ENCODE data around the gene UVRAG.

UVRAG gene

DNA sequence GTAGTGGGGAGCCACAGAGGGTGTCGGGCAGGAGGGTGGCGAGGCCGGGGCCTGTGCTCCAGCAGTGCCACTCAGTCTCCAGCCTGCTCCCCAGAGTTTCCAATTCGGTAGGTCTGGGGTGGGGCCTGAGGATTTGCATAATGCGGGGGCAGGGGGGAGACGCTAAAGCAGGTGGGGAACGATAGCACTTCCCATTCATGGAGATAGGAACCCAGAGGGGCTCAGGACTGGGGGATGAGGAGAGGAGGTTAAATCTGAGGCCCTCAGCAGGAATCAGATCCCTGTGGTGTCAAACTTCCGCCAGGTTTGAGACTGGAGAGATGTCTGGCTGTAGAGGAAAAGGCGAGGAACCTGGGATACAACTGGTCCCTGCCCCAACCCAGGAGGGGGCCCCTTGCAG is 361.5 kb downstream of the UVRAG start:
- in situ Hi-C loops (cut with MboI; ENCODE audit: low sequenced_read_pairs): no loop called here
- DNase-seq (ENCODE audit: low spot score in 2 of 2): no peak
- Histone ChIP-seq H3K4me1 (no peaks in the 10 kb centered on the region), H3K9me3 (no peaks in the 10 kb centered on the region), H3K27me3 (ENCODE audit: low read depth) (no peaks in the 10 kb centered on the region), H3K4me3 (no peak overlapping the region), H3K36me3 (replicated peaks) (no peaks in the 10 kb centered on the region)

DNA sequence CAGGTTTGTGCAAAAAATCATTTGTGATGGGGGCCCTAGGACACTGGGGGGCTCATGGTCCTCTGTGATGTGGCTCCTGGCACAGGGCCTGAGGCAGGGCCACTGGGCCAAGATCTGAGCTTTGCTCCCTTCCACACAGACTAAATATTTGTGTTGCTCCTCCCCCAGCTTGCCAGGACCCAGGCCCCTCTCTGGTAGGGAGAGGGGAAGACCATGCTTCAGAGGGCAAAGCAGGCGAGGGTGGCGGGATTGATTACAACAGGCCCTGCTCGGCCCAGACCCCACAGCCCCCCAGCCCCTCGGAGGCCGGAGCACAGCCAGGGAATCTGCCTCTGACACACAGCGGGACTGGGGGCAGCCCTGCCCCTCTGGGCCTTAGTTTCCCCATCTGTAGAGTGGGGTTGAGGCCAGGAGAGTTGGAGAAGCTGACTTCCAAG is 362.3 kb downstream of the UVRAG start:
- Histone ChIP-seq H3K4me1 (no peaks in the 10 kb centered on the region), H3K27me3 (ENCODE audit: low read depth) (no peaks in the 10 kb centered on the region), H3K9me3 (no peaks in the 10 kb centered on the region), H3K4me3 (no peak overlapping the region), H3K36me3 (replicated peaks) (no peaks in the 10 kb centered on the region)
- in situ Hi-C loops (cut with MboI; ENCODE audit: low sequenced_read_pairs): no loop called here
- no peak for DNase-seq (ENCODE audit: low spot score in 2 of 2)

DNA sequence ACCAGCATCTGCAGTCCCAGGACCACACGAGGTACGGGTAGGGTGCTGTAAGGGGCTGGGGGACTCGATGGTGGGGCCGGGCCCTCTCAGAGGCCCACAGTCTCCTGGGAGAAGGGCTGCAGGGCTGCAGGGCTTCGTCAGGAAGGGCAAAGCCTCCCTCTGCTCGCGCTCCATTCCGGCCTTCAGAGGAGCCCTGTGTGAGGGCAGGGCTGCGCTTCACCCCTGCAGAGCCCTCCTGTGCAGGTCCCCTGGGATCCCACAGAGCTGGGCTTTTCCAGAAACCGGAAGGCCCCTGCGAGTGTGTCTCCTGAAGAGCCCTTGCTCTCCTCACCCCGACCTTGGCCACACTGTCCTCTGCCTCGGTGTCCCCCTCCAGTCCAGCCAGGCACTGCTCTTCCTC is 364.1 kb downstream of the UVRAG start:
- in situ Hi-C loops (cut with MboI; ENCODE audit: low sequenced_read_pairs): no loop called here

GRCh38 chr11:76181371-76181770 is 366.4 kb downstream of the UVRAG start:
- H3K27me3 ChIP-seq (ENCODE audit: low read depth): no peaks in the 10 kb centered on the region
- in situ Hi-C loops (cut with MboI; ENCODE audit: low sequenced_read_pairs): no loop called here
- no peaks in the 10 kb centered on the region for H3K9me3 ChIP-seq
- DNase-seq (ENCODE audit: low spot score in 2 of 2): no peak
- no peaks in the 10 kb centered on the region for H3K36me3 ChIP-seq (replicated peaks)
- no peaks in the 10 kb centered on the region for H3K4me1 ChIP-seq
- no peak overlapping the region for H3K4me3 ChIP-seq

More for the DNA sequence above, 364.1 kb downstream of the UVRAG start:
- H3K36me3 ChIP-seq (replicated peaks): no peaks in the 10 kb centered on the region
- H3K27me3 ChIP-seq (ENCODE audit: low read depth): no peaks in the 10 kb centered on the region
- H3K9me3 ChIP-seq: no peaks in the 10 kb centered on the region
- H3K4me3 ChIP-seq: no peak overlapping the region
- no peak for DNase-seq (ENCODE audit: low spot score in 2 of 2)
- no peaks in the 10 kb centered on the region for H3K4me1 ChIP-seq

DNA sequence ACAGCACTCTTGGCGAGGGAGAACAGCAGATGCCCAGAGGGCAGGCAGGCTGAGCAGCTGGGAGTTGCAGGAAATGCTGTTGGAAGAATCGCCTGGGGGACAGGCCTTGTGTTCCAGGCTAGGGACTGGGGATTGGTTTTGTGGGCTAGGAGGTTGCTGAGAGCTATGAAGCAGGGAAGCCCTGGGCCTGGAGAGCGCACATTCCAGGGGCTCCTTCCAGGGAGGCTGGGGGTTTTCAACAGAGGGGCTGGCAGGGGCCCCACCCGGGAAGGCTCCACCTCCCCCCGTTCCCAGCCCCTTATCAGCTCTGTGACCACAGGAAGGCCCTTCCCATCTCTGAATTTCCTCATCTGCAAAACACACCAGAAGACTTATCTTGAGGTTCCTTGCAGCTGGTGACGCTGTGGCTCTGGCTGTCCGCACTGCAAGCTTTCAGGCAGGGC is 369.6 kb downstream of the UVRAG start:
- in situ Hi-C loops (cut with MboI; ENCODE audit: low sequenced_read_pairs): no loop called here
- Histone ChIP-seq H3K36me3 (replicated peaks) (no peaks in the 10 kb centered on the region), H3K9me3 (no peaks in the 10 kb centered on the region), H3K27me3 (ENCODE audit: low read depth) (no peaks in the 10 kb centered on the region), H3K4me3 (no peak overlapping the region), H3K4me1 (no peaks in the 10 kb centered on the region)
- no peak for DNase-seq (ENCODE audit: low spot score in 2 of 2)

- Histone ChIP-seq H3K36me3 (replicated peaks) (no peaks in the 10 kb centered on the region), H3K4me3 (no peak overlapping the region), H3K9me3 (no peaks in the 10 kb centered on the region), H3K27me3 (ENCODE audit: low read depth) (no peaks in the 10 kb centered on the region), H3K4me1 (no peaks in the 10 kb centered on the region)
- DNase-seq (ENCODE audit: low spot score in 2 of 2): no peak
- in situ Hi-C loops (cut with MboI; ENCODE audit: low sequenced_read_pairs): no loop called here
Observed at GRCh38 chr11:76185511-76185910, 370.5 kb downstream of the UVRAG start.

DNA sequence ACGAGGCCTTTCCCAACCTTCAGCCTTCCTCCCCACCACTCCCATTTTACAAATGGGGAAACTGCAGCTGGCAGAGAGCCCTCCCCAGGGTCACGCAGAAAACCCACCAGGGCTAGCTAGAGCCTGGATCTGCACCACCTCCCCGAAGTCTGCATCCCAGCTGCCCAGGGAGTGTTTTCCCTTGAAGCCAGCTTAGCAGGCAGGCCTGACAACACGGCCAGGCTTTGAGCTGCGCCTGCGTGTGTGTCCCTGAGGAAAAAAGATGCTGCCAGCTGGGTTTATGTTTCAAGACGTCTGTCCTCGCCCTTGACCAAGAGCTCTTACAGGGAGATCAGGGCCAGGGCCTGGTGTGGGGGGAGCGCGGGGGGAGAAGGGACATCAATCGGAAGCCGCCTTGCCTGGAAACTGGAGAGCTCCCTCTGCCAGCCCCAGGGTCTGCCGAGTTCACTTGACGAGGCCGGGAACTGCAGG is 371.0 kb downstream of the UVRAG start:
- no peak for DNase-seq (ENCODE audit: low spot score in 2 of 2)
- H3K36me3 ChIP-seq (replicated peaks): no peaks in the 10 kb centered on the region
- H3K27me3 ChIP-seq (ENCODE audit: low read depth): no peaks in the 10 kb centered on the region
- H3K9me3 ChIP-seq: no peaks in the 10 kb centered on the region
- H3K4me1 ChIP-seq: no peaks in the 10 kb centered on the region
- H3K4me3 ChIP-seq: no peak overlapping the region
- in situ Hi-C loops (cut with MboI; ENCODE audit: low sequenced_read_pairs): no loop called here

DNA sequence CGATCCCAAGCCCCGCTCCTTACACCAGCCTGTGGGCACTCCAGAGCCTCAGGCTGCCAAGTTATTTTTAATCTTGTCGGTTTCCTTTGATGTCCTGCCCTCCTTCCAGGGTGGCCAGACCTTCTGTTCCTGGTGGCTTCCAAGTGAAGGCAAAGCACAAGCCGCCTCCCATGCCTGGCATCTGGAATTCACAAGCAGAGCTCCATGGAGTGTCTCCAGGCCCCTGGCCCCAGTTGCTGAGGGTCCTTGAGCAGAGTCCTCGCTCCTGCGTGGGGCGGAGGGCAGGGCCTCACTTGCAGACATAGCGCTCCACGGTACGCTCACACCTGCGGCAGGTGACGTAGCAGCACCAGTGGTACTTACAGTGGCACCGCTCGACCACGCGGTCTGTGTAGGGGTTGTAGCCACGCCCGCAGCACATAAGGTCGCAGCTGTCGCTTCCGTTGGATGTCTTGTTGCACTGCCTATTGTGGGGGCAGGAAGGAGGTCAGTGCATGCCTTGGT is 371.8 kb downstream of the UVRAG start:
- in situ Hi-C loops (cut with MboI; ENCODE audit: low sequenced_read_pairs): no loop called here
- Histone ChIP-seq H3K4me3 (no peak overlapping the region), H3K27me3 (ENCODE audit: low read depth) (no peaks in the 10 kb centered on the region), H3K4me1 (no peaks in the 10 kb centered on the region), H3K36me3 (replicated peaks) (no peaks in the 10 kb centered on the region), H3K9me3 (no peaks in the 10 kb centered on the region)
- no peak for DNase-seq (ENCODE audit: low spot score in 2 of 2)

DNA sequence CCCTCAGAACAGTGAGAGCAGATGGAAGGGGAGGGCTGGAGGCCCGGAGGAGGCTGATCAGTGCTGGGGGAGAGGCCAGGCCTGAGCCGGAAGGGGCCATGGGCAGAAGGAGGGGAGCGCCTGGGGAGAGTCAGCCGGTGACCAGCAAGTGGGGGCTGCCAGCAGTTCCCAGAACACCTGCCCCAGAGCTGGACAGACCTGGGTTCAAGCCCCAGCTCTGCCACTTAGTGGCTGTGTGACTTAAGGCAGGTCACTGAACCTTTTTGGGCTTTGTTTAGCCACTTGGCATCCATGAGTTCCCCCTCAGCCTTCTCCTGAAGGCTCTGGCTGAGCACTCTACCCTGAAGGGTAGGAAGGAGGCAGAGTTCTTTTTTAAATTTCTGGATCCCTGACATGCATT is 373.9 kb downstream of the UVRAG start:
- H3K4me3 ChIP-seq: no peak overlapping the region
- no peaks in the 10 kb centered on the region for H3K9me3 ChIP-seq
- no peaks in the 10 kb centered on the region for H3K4me1 ChIP-seq
- no peaks in the 10 kb centered on the region for H3K36me3 ChIP-seq (replicated peaks)
- no peaks in the 10 kb centered on the region for H3K27me3 ChIP-seq (ENCODE audit: low read depth)
- in situ Hi-C loops (cut with MboI; ENCODE audit: low sequenced_read_pairs): no loop called here
- no peak for DNase-seq (ENCODE audit: low spot score in 2 of 2)

DNA sequence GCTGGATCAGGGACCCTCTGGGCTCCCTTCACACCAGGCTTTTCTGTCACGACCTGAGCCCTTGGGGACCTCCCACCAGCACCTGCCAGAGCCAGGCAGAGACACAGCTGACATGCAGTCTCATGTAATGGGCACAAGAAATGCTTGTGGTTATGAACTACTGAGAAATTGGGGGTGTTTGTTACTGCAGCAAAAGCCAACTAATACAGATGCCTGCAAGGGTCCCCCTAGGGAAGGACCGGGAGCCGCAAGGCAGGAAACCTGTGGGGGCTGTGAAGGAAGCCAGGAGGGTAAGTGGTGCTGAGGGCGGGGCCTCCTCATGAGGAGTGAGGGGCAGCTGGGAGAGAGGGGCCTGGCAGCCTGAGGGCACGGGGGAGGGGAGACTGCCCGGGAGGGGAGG is 374.7 kb downstream of the UVRAG start:
- DNase-seq (ENCODE audit: low spot score in 2 of 2): no peak
- Histone ChIP-seq H3K36me3 (replicated peaks) (no peaks in the 10 kb centered on the region), H3K4me3 (no peak overlapping the region), H3K9me3 (no peaks in the 10 kb centered on the region), H3K4me1 (no peaks in the 10 kb centered on the region), H3K27me3 (ENCODE audit: low read depth) (no peaks in the 10 kb centered on the region)
- in situ Hi-C loops (cut with MboI; ENCODE audit: low sequenced_read_pairs): no loop called here

DNA sequence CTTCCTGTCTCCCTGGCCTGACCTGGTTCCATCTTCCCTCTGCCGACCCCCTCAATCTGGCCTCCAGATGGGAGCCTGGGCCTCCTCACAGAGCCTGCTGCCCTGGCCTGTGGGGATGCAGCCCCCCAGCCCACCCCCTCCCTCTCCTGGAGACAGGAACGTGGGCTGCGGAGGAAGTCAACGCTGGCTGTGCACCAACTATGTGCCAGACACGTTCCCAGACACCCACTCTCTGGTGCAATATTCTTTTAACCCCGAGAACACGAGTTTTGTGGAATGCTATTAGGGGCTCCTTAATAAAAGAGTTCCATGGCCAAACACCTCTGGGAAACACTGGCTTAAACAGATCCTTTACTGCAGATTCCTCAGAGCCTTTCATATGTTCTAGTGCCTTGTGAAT is 375.4 kb downstream of the UVRAG start:
- no peaks in the 10 kb centered on the region for H3K4me1 ChIP-seq
- H3K4me3 ChIP-seq: no peak overlapping the region
- H3K36me3 ChIP-seq (replicated peaks): no peaks in the 10 kb centered on the region
- no peak for DNase-seq (ENCODE audit: low spot score in 2 of 2)
- no peaks in the 10 kb centered on the region for H3K9me3 ChIP-seq
- no peaks in the 10 kb centered on the region for H3K27me3 ChIP-seq (ENCODE audit: low read depth)
- in situ Hi-C loops (cut with MboI; ENCODE audit: low sequenced_read_pairs): no loop called here
